HG02852 (cell line): ENCODE measurements around the gene PDGFA.

ENCODE experiments used
- ATAC-seq: cut with Tn5 transposase; IDR thresholded peaks from one replicate; pipeline ENCODE4 v1.9.1; 2021; ENCODE audit warnings: mild to moderate bottlenecking, moderate library complexity; ENCODE audit not compliant: unreplicated experiment

PDGFA gene

GRCh38 chr7:449324-450019 lies 70.2 kb downstream of the PDGFA start:
- no peak for ATAC-seq

GRCh38 chr7:447523-447922 lies 72.1 kb downstream of the PDGFA start:
- no peak for ATAC-seq
